RWPE2 (cell line): Measurements from ENCODE around the gene SLC12A9.

ENCODE experiments used
- ATAC-seq: fragments of 200-7000 bp; cut with Tn5 transposase; 3 replicates; pipeline ENCODE4 v1.9.1; 2021; ENCODE audit warnings: low read depth
- DNase-seq: peaks from one replicate; pipeline ENCODE4 v3.0.0-alpha.2; 2020; ENCODE audit warnings: low spot score
- H3K27ac ChIP-seq: fragments of 450-650 bp; 2 replicates; pipeline ENCODE4 v1.5.1; 2017; ENCODE audit warnings: mild to moderate bottlenecking; ENCODE audit not compliant: poor library complexity, severe bottlenecking
- H3K27me3 ChIP-seq: fragments of 250-450 bp; sonication (Bioruptor Pico); 2 replicates; pipeline ENCODE4 v1.5.1; 2021; ENCODE audit warnings: mild to moderate bottlenecking, moderate library complexity; ENCODE audit not compliant: insufficient read depth, poor library complexity, severe bottlenecking
- H3K36me3 ChIP-seq: fragments of 250-450 bp; sonication (Bioruptor Pico); 2 replicates; pipeline ENCODE4 v1.5.1; 2020; ENCODE audit warnings: low read depth, mild to moderate bottlenecking, moderate library complexity
- H3K4me1 ChIP-seq: fragments of 250-450 bp; sonication (Bioruptor Pico); 2 replicates; pipeline ENCODE4 v1.5.1; 2021; ENCODE audit warnings: mild to moderate bottlenecking, moderate library complexity; ENCODE audit not compliant: insufficient read depth, poor library complexity, severe bottlenecking
- H3K4me3 ChIP-seq: fragments of 250-450 bp; sonication (Bioruptor Pico); 2 replicates; pipeline ENCODE4 v1.5.1; 2021; ENCODE audit warnings: mild to moderate bottlenecking, moderate library complexity; ENCODE audit not compliant: severe bottlenecking
- H3K9me3 ChIP-seq: fragments of 250-450 bp; sonication (Bioruptor Pico); 2 replicates; pipeline ENCODE4 v1.5.1; 2021; ENCODE audit warnings: mild to moderate bottlenecking, moderate library complexity; ENCODE audit not compliant: severe bottlenecking
- TF ChIP-seq, protein P1 (sequence below): fragments of 450-650 bp; IDR thresholded peaks from one replicate; pipeline ENCODE4 v1.5.1; 2017; ENCODE audit warnings: mild to moderate bottlenecking, moderate library complexity; ENCODE audit not compliant: poor library complexity, severe bottlenecking

The SLC12A9 gene

DNA sequence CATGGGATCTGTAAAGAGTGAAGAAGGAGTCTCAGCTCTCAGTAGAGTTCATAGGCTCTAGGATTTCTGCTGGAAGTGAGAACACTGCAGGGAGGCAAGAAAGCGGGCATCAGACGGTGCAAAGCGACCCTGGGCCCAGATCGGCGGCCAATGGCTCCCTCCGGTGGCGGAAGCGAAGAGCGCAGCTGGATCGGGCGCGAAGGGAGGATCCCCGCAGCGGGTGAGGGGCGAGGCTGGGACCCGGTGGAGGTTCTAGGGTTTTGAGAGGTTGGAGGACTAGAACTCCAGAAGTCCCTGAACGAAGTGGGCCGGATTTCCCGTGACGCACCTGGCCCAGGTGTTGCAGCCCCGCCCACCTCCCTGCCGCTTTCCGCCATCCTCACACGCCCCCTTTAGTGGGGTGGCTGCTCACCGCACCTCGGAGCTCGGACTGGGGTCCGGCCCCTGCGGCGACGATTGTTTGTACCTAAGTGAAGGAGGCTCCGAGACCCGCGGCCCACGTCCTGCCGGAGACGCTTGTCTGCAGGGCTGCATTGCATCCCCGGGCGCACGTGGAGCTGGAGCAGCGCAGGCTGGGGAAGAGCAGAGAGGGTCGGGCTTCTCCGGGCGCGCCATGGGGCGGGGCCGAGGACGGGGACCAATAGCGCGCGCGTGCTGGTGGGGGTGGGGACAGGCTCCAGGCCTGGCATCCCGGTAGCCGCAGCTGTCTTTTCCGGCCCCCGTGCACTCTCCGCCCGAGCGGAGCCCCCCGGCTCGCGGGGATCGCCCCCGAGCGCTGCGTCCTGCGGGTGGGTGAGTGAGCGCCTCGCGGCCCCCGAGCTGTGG lies at the start of gene SLC12A9:
TSS of gene SLC12A9 (plus strand) at position 666 of the 825 bp plus-strand sequence. CDS start 1,485 bp downstream, outside the sequence.
- H3K4me3 ChIP-seq: peak within 1 kb of the TSS; percentile 56
- TF ChIP-seq, protein P1, sequence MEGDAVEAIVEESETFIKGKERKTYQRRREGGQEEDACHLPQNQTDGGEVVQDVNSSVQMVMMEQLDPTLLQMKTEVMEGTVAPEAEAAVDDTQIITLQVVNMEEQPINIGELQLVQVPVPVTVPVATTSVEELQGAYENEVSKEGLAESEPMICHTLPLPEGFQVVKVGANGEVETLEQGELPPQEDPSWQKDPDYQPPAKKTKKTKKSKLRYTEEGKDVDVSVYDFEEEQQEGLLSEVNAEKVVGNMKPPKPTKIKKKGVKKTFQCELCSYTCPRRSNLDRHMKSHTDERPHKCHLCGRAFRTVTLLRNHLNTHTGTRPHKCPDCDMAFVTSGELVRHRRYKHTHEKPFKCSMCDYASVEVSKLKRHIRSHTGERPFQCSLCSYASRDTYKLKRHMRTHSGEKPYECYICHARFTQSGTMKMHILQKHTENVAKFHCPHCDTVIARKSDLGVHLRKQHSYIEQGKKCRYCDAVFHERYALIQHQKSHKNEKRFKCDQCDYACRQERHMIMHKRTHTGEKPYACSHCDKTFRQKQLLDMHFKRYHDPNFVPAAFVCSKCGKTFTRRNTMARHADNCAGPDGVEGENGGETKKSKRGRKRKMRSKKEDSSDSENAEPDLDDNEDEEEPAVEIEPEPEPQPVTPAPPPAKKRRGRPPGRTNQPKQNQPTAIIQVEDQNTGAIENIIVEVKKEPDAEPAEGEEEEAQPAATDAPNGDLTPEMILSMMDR: peak; percentile 93
- H3K36me3 ChIP-seq: peaks cover 7% of the 10 kb centered on the region; the same call in 1 of the 2 replicates
- H3K9me3 ChIP-seq: no peaks in the 10 kb centered on the region
- peak within 1 kb of the TSS; percentile 62 for H3K27ac ChIP-seq
- DNase-seq: peak; percentile 92
- H3K27me3 ChIP-seq: no peaks in the 10 kb centered on the region
- peaks cover 3% of the 10 kb centered on the region for H3K4me1 ChIP-seq
- peak; percentile 95 for ATAC-seq

DNA sequence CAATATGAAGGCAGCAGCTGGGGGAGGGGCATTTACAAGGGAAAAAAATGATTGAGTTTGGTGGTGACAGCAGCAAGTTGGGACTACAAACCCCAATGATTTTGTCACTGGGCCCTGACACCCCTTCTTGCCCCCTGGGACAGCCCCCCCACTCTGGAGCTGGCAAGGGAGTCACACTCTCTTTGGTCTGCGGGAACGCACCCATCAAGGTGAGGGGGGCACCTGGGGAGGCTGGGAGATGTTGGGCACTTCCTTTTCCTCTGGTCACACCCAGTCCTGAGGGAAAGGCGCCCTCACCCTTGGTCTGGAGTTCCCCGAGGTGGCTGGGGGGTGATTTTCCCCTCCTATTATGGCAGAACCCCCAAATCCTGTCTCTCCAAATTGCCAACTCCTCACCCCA lies 49.6 kb upstream of the SLC12A9 start:
- Histone ChIP-seq H3K4me1 (peaks cover 34% of the 10 kb centered on the region), H3K27me3 (no peaks in the 10 kb centered on the region), H3K4me3 (no peak overlapping the region), H3K36me3 (peaks cover 48% of the 10 kb centered on the region), H3K9me3 (no peaks in the 10 kb centered on the region), H3K27ac (peak overlapping the region; percentile 95)
- TF ChIP-seq, protein P1: no peak
- DNase-seq (no peak), ATAC-seq (no peak)

DNA sequence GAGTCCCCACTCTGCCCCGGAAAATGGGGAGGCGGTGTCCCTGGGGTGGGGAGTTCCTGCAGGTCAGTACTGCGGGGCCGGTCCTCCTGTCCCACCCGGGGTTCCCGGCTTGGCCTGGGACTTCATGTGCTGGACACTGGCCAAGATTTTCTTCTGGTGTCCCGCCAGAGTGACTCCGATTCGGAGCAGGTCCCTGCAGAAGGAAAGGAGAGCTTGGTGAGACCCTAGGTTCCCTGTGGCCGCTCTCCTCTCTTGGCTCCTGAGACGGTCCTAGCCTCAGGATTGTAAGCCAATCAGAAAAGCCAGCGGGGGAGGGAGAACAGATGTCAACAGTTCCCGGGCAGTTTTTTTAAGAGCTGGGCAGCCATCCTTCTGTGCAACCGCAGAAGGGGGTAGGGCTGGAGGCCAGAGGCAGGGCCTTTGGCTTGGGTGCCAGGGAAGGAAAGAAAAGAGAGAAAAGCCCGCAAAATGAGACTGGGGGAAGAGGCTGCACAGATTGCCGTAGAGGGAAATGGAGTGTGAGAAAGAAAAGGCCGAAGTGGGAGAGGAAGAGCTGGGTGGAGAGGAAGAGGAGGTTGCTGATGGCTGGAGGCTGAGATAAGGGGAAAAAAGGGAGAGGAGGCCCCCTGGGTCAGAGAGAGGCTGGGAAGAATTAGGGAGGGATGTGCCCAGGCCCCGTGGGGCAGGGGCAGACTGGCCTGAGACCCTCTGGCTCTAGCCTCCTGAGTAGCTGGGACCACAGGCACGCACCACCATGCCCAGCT lies 48.9 kb upstream of the SLC12A9 start:
- Histone ChIP-seq H3K27ac (peak overlapping the region; percentile 95), H3K27me3 (no peaks in the 10 kb centered on the region), H3K36me3 (peaks cover 55% of the 10 kb centered on the region), H3K4me1 (peaks cover 34% of the 10 kb centered on the region), H3K9me3 (no peaks in the 10 kb centered on the region), H3K4me3 (no peak overlapping the region)
- TF ChIP-seq, protein P1: no peak
- ATAC-seq: peak; percentile 68
- DNase-seq: peak; percentile 86

GRCh38 chr7:100804681-100805431 lies 47.7 kb upstream of the SLC12A9 start:
- Histone ChIP-seq H3K4me1 (peaks cover 34% of the 10 kb centered on the region), H3K36me3 (peaks cover 67% of the 10 kb centered on the region), H3K27me3 (no peaks in the 10 kb centered on the region), H3K27ac (peak overlapping the region; percentile 95), H3K4me3 (no peak overlapping the region), H3K9me3 (no peaks in the 10 kb centered on the region)
- no peak for DNase-seq
- TF ChIP-seq, protein P1: no peak
- no peak for ATAC-seq
